ENCODE measurements around the gene ANKZF1. TPM values are rescaled to one million over a fixed set of nuclear protein-coding genes. Genes with fewer than 3 reads are reported as not detected.
"Not testable (repeated sequence)": the region's sequence is repeated elsewhere in the genome, so short reads cannot be mapped to it uniquely, and the experiment has no call there.

Gene ANKZF1, protein sequence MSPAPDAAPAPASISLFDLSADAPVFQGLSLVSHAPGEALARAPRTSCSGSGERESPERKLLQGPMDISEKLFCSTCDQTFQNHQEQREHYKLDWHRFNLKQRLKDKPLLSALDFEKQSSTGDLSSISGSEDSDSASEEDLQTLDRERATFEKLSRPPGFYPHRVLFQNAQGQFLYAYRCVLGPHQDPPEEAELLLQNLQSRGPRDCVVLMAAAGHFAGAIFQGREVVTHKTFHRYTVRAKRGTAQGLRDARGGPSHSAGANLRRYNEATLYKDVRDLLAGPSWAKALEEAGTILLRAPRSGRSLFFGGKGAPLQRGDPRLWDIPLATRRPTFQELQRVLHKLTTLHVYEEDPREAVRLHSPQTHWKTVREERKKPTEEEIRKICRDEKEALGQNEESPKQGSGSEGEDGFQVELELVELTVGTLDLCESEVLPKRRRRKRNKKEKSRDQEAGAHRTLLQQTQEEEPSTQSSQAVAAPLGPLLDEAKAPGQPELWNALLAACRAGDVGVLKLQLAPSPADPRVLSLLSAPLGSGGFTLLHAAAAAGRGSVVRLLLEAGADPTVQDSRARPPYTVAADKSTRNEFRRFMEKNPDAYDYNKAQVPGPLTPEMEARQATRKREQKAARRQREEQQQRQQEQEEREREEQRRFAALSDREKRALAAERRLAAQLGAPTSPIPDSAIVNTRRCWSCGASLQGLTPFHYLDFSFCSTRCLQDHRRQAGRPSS
- 27.3 TPM for total RNA-seq
- long read RNA-seq, transcript ANKZF1-201 (14 exons, 2,579 nt): major isoform, 57 of 87 reads
- long read RNA-seq, partial matches to known transcripts: 6 of 87 reads
- long read RNA-seq, other reads (novel, unspliced or antisense): 23 of 87 reads

DNA sequence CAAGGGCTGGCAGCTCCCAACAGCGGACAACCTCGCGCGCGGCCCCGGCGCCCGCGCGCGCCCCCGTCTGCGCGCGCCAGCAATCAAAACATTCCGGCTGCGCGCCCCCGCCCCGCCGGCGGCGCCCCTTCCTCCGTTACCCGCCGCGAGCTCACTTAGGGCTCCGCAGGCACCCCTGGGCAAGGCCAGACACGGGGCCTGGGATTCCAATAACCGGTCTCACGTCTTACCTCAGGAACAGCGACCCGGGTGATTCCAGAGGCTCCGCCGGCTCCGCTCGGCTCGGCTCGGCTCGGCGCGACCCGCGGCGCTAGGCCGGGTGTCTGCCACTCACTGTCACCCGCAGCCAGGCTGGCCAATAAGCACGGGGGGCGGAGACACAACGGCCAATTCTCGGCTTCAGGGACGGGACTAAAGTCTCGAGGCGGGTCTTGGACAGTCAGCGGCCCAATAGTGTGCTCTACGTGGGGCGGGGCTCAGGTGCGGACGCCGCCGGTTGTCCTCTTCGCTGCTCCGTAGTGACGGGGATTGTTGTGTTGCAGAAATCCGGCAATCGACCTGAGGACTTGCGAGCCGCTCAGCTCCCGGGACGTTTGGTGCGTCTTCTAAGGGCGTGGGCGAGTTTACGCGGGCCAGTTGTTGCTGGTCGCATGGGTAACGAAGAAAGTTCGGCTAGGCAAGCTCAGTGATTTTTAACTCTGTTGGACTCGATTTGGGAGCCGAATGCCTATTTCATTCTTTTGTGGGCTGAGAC is at the start of gene ANKZF1, which contains the start of gene ATG9A:
Gene ANKZF1 (plus strand): TSS at position 502 of the 754 bp plus-strand sequence. CDS start 452 bp downstream, outside the sequence.
Gene ATG9A (minus strand): TSS at position 332 of the 754 bp plus-strand sequence. CDS start 1,612 bp downstream, outside the sequence.
- intact Hi-C loops (cut with DNase I): no loop called here
- DNase-seq: peak; percentile 99
- ATAC-seq (ENCODE audit: poor library complexity): peak; percentile 99

- intact Hi-C loops (cut with DNase I): no loop called here
- no peak for ATAC-seq (ENCODE audit: poor library complexity)
- no peak for DNase-seq
Observed at GRCh38 chr2:219180961-219181360, 48.6 kb upstream of the ANKZF1 start.

DNA sequence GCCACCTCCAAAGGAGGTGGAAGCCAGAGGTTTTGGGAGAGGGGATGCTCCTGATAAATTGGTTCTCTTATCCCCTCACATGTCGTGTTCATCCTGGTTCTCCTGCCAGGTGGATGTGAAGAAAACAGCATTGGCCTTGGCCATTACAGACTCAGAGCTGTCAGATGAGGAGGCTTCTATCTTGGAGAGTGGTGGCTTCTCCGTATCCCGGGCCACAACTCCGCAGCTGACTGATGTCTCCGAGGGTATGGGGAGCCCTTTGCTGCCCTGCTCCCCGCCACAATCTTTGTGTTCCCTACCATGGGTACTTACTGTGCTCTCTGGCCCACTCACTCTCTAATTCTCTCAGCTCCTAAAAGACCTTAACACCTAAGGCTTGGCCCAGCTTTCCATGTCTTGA is 48.1 kb upstream of the ANKZF1 start:
- DNase-seq (no peak), ATAC-seq (ENCODE audit: poor library complexity) (no peak)
- intact Hi-C loops (cut with DNase I): no loop called here

DNA sequence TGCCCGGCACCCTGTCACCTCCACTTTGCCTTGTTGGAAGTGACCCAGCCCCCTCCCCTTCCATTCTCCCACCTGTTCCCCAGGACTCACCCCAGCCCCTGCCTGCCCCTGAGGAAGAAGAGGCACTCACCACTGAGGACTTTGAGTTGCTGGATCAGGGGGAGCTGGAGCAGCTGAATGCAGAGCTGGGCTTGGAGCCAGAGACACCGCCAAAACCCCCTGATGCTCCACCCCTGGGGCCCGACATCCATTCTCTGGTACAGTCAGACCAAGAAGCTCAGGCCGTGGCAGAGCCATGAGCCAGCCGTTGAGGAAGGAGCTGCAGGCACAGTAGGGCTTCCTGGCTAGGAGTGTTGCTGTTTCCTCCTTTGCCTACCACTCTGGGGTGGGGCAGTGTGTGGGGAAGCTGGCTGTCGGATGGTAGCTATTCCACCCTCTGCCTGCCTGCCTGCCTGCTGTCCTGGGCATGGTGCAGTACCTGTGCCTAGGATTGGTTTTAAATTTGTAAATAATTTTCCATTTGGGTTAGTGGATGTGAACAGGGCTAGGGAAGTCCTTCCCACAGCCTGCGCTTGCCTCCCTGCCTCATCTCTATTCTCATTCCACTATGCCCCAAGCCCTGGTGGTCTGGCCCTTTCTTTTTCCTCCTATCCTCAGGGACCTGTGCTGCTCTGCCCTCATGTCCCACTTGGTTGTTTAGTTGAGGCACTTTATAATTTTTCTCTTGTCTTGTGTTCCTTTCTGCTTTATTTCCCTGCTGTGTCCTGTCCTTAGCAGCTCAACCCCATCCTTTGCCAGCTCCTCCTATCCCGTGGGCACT is 47.1 kb upstream of the ANKZF1 start:
- no peak for DNase-seq

GRCh38 chr2:219183151-219183772 is 46.3 kb upstream of the ANKZF1 start:
- ATAC-seq (ENCODE audit: poor library complexity): no peak
- intact Hi-C loops (cut with DNase I): no loop called here
- DNase-seq: no peak

More for the DNA sequence above, 47.1 kb upstream of the ANKZF1 start:
- ATAC-seq (ENCODE audit: poor library complexity): no peak
- intact Hi-C loops (cut with DNase I): no loop called here

DNA sequence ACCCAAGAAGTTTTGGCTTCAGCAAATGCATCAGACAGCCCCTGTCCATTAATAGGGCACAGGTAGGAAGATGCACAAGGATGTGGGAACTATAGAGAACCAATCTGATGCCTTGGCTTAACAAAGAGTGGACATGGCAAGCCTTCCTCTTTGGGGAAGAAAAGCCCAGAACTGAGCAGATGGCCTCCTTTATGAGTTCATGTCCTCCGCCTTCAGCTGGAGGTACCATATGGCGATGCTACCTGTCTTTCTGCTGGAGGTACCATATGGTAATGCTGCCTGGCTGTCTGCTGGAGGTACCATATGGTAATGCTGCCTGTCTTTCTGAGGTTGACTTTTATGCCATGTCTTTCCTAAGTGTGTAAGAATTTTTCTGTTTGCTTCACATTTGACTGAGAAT is 45.5 kb upstream of the ANKZF1 start:
- DNase-seq: no peak

DNA sequence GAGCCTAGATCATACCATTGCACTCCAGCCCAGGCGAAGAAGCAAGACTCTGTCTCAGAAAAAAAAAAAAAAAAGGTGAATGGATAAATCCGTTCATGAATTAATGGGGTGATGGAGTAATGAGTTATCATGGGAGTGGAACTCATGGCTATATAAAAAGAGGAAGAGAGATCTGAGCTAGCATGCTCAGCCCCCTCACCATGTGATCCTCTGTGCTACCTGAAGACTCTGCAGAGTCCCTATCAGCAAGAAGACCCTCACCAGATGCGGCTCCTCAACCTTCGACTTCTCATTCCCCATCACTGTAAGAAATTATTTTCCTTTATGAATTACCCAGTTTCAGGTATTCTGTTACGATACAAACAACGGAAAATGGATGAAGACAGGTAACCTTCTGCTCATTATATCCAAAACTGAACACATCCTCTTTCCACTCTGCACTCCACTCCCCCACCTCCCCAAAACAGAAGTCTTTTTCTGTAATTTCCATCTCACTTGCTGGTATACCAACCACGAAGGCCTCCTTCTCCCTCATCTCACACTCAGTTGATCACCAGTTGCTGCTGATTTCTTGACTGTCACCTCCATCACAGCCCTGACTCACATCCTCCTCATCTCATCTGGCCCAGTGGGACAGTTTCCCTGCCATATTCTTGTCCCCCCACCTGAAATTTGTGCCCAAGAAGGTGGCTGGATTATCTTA is 42.7 kb upstream of the ANKZF1 start:
- intact Hi-C loops (cut with DNase I): no loop called here
- ATAC-seq (ENCODE audit: poor library complexity) (no peak), DNase-seq (no peak)

More for the DNA sequence above, 45.5 kb upstream of the ANKZF1 start:
- no peak for ATAC-seq (ENCODE audit: poor library complexity)
- intact Hi-C loops (cut with DNase I): no loop called here

DNA sequence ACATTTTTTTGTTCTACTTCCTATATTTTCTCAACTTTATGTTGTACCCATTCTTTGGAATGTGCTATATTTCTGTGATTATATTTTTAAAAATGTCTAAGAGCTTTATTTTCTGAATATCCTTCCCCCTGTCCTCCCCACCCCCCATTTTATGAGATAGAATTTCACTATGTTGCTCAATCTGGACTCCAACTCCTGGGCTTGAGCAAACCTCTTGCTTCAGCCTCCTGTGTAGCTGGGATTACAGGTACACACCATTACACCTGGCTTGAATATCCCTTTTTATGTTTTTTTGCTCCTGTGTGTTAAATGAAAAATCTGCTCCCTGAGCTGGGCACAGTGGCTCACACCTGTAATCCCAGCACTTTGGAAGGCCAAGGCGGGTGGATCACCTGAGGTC is 32.2 kb upstream of the ANKZF1 start:
- DNase-seq: no peak
- ATAC-seq (ENCODE audit: poor library complexity): no peak
- intact Hi-C loops (cut with DNase I): no loop called here

GRCh38 chr2:219198974-219199373 is 30.6 kb upstream of the ANKZF1 start:
- DNase-seq (no peak), ATAC-seq (ENCODE audit: poor library complexity) (no peak)
- intact Hi-C loops (cut with DNase I): no loop called here

DNA sequence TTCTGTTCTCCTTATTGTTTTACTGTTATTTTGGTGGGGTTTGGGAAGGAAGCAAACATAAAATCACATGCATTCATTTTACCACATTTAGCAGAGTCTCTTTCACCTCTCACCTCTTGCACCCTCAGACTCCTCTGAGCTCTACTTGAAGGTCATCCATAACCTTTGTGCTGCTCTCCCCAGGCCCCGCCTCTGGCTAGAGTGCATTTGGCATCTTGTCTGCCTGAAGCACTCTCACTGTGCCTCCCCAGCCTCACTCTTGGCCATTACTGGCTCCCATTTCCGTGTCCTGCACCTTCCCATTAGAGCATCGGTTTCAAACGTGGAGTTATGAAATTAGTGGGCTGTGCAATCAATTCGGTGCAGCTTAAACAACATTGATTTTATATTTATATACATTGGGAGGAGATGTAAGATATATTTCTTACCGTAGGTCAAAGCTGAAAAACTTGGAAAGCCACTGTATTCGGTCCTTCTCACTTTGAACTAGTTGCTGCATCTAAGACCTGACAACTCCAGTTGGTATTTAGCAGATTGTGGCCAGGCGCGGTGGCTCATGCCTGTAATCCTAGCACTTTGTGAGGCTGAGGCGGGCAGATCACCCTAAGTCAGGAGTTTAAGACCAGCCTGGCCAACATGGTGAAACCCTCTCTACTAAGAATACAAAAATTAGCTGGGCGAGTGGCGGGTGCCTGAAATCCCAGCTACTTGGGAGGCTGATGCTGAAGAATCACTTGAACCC is 30.0 kb upstream of the ANKZF1 start:
- intact Hi-C loops (cut with DNase I): no loop called here

GRCh38 chr2:219200502-219201326 is 28.9 kb upstream of the ANKZF1 start:
- DNase-seq; ATAC-seq (ENCODE audit: poor library complexity); intact Hi-C loops (cut with DNase I): not testable (repeated sequence)

More for the DNA sequence above, 30.0 kb upstream of the ANKZF1 start:
- no peak for ATAC-seq (ENCODE audit: poor library complexity)
- no peak for DNase-seq

DNA sequence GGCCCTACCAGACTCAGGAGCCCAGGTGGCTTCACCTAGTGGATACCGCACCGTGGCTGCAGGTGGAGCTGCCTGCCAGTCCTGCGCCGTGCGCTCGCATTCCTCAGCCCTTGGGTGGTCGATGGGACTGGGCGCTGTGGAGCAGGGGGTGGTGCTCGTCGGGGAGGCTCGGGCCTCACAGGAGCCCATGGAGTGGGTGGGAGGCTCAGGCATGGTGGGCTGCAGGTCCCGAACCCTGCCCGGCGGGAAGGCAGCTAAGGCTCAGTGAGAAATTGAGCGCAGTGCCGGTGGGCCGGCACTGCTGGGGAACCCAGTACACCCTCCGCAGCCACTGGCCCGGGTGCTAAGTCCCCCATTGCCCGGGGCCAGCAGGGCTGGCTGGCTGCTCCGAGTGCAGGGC is 28.3 kb upstream of the ANKZF1 start:
- DNase-seq; intact Hi-C loops (cut with DNase I); ATAC-seq (ENCODE audit: poor library complexity): not testable (repeated sequence)

GRCh38 chr2:219204425-219205164 is 25.0 kb upstream of the ANKZF1 start:
- no peak for DNase-seq
- intact Hi-C loops (cut with DNase I): no loop called here

DNA sequence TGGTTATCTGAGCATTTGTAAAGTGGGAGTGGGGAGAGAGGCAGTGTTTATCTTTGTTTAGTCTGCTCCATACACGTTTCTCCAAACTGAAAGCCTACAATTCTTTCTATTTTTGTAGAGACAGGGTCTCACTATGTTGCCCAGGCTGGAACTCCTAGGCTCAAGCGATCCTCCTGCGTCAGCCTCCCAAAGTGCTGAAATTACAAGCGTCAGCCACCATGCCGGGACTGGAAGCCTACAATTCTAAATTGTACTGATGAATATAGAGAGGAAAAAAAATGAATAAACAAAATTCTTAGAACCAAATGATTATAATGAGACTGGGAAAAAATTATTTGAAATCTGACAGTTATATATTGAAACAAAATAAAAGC is 24.5 kb upstream of the ANKZF1 start:
- intact Hi-C loops (cut with DNase I): no loop called here
- ATAC-seq (ENCODE audit: poor library complexity) (no peak), DNase-seq (no peak)

More at GRCh38 chr2:219204425-219205164, 25.0 kb upstream of the ANKZF1 start:
- ATAC-seq (ENCODE audit: poor library complexity): no peak

DNA sequence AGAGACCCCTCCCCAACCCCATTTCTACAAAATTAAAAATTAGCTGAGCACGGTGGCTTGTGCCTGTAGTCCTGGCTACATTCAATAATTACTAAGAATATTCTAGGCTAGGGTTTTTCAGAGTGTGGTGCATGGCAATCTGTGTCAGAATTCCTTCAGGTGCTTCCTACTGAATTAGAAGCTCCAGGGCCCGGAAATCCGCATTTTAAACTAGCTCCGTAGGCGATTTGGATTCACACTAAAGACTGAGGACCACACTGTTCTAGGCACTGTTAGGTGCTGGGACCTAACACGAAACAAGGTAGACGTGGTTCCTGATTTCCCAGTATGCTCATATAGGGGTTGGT is 23.7 kb upstream of the ANKZF1 start:
- no peak for DNase-seq
- intact Hi-C loops (cut with DNase I): no loop called here
- ATAC-seq (ENCODE audit: poor library complexity): no peak
